CD14-positive monocyte (primary cell): ENCODE data around the gene ARFGAP2. TPM values are rescaled to one million over a fixed set of nuclear protein-coding genes. Genes with fewer than 3 reads are reported as not detected.
A peak's percentile ranks its signal among the peaks of the same experiment; 100 is the strongest.

Experiments used
- DNase-seq, 3 donors: peaks; one replicate each; pipeline ENCODE4 v3.0.0-alpha.2; 2011 to 2022
- H2AFZ ChIP-seq: 2 replicates; pipeline ENCODE4 v1.6.0; 2012; ENCODE audit warnings: mild to moderate bottlenecking, low read depth, low read length, inconsistent platforms; ENCODE audit not compliant: insufficient read depth, poor library complexity, severe bottlenecking
- H3K27ac ChIP-seq, 2 donors: 1 replicate in 1 of 2; 2 replicates in 1 of 2; pipeline ENCODE4 v1.5.1; 2012 to 2013; ENCODE audit warnings: low read length in 2 of 2, control low read depth in 1 of 2, inconsistent platforms in 1 of 2, low read depth in 1 of 2, mild to moderate bottlenecking in 1 of 2
- H3K27me3 ChIP-seq, 2 donors: one replicate each; pipeline versions ENCODE4 v1.6.0 to v1.6.1; 2011 to 2013; ENCODE audit warnings: low read length in 2 of 2; ENCODE audit not compliant: control insufficient read depth in 2 of 2, insufficient read depth in 2 of 2
- H3K36me3 ChIP-seq, 2 donors: replicated peaks in 1 of 2; 1 replicate in 1 of 2; 2 replicates in 1 of 2; pipeline versions ENCODE4 v1.5.1 to v1.6.1; 2012 to 2013; ENCODE audit warnings: low read length in 2 of 2, control low read depth in 1 of 2, inconsistent platforms in 1 of 2, mild to moderate bottlenecking in 1 of 2; ENCODE audit not compliant: insufficient read depth in 2 of 2, control insufficient read depth in 1 of 2
- H3K4me1 ChIP-seq, 2 donors: 1 replicate in 1 of 2; 2 replicates in 1 of 2; pipeline versions ENCODE4 v1.5.1 to v1.6.1; 2012 to 2013; ENCODE audit warnings: low read length in 2 of 2, control low read depth in 1 of 2, inconsistent platforms in 1 of 2, mild to moderate bottlenecking in 1 of 2, moderate library complexity in 1 of 2; ENCODE audit not compliant: insufficient read depth in 2 of 2, control insufficient read depth in 1 of 2
- H3K4me2 ChIP-seq: replicated peaks from 2 replicates; pipeline ENCODE3; 2012; ENCODE audit warnings: low read length, moderate library complexity, mild to moderate bottlenecking; ENCODE audit not compliant: poor library complexity, severe bottlenecking; ENCODE audit errors: extremely low read depth
- H3K4me3 ChIP-seq, 3 experiments: fragments of 200-600 bp in 1 of 3; sonication (generic) in 1 of 3; replicated peaks in 1 of 3; 1 replicate in 2 of 3; 2 replicates in 1 of 3; pipeline ENCODE4 v1.5.1; 2011 to 2013; ENCODE audit warnings: low read length in 3 of 3, mild to moderate bottlenecking in 3 of 3, control low read depth in 2 of 3, low read depth in 2 of 3, inconsistent platforms in 1 of 3, moderate library complexity in 1 of 3
- H3K79me2 ChIP-seq: 2 replicates; pipeline ENCODE4 v1.6.0; 2012; ENCODE audit warnings: mild to moderate bottlenecking, control low read depth, inconsistent platforms, low read length, moderate library complexity; ENCODE audit not compliant: insufficient read depth
- H3K9ac ChIP-seq: 2 replicates; pipeline ENCODE4 v1.6.0; 2017; ENCODE audit warnings: low read length, mild to moderate bottlenecking; ENCODE audit not compliant: insufficient read depth, poor library complexity, severe bottlenecking
- H3K9me3 ChIP-seq, 2 donors: replicated peaks in 1 of 2; 1 replicate in 1 of 2; 2 replicates in 1 of 2; pipeline versions ENCODE4 v1.5.1 to v1.6.1; 2012 to 2013; ENCODE audit warnings: low read length in 2 of 2, control low read depth in 1 of 2; ENCODE audit not compliant: control insufficient read depth in 1 of 2, insufficient read depth in 1 of 2
- H4K20me1 ChIP-seq: 2 replicates; pipeline ENCODE4 v1.6.0; 2012; ENCODE audit warnings: mild to moderate bottlenecking, low read length, control low read depth, moderate library complexity; ENCODE audit not compliant: insufficient read depth
- H3K27ac Mint-ChIP-seq, 7 donors: one replicate each; pipeline ENCODE4 v1.8.0; 2020; ENCODE audit warnings: mild to moderate bottlenecking in 7 of 7, mixed read lengths in 7 of 7, moderate library complexity in 6 of 7, inconsistent platforms in 2 of 7
- H3K27me3 Mint-ChIP-seq, 3 donors: one replicate each; pipeline ENCODE4 v1.8.0; 2021 to 2022; ENCODE audit warnings: low read depth in 3 of 3, mild to moderate bottlenecking in 3 of 3, mixed read lengths in 3 of 3, moderate library complexity in 3 of 3, inconsistent platforms in 1 of 3
- H3K36me3 Mint-ChIP-seq, 2 donors: one replicate each; pipeline ENCODE4 v1.8.0; 2020; ENCODE audit warnings: mixed read lengths in 2 of 2, inconsistent platforms in 1 of 2, mild to moderate bottlenecking in 1 of 2
- H3K4me1 Mint-ChIP-seq: one replicate; pipeline ENCODE4 v1.8.0; 2020; ENCODE audit warnings: mild to moderate bottlenecking, mixed read lengths
- H3K4me3 Mint-ChIP-seq, 2 donors: one replicate each; pipeline ENCODE4 v1.8.0; 2020; ENCODE audit warnings: mild to moderate bottlenecking in 2 of 2, mixed read lengths in 2 of 2, moderate library complexity in 1 of 2
- H3K9me3 Mint-ChIP-seq, 7 donors: one replicate each; pipeline ENCODE4 v1.8.0; 2020 to 2022; ENCODE audit warnings: mixed read lengths in 7 of 7, mild to moderate bottlenecking in 6 of 7, moderate library complexity in 6 of 7, inconsistent platforms in 2 of 7
- WGBS: methylation state at CpG from one replicate; pipeline ENCODE4 v1.1.5; 2013; ENCODE audit warnings: missing lambda C conversion rate; ENCODE audit not compliant: insufficient coverage; 5-methylcytosine and 5-hydroxymethylcytosine counted together
- intact Hi-C, 2 donors: fragments of 100-400 bp; cut with micrococcal nuclease; formaldehyde crosslinking; loops; one replicate each; pipeline versions ENCODE4 v1.15.0 to v1.15.1; 2023
- polyA plus RNA-seq, 3 donors: library from polyadenylated mRNA; depleted of rRNA in 1 of 3; unstranded in 2 of 3; stranded (reverse) in 1 of 3; fragments of 300-500 nt in 2 of 3; fragments of >200 nt in 1 of 3; fragmentation: Illumina TruSeq in 2 of 3; gene quantifications; 1 replicate in 2 of 3; 2 replicates in 1 of 3; pipeline ENCODE4 v1.2.3, GENCODE V29; 2012 to 2021
- TF ChIP-seq, protein P1 (sequence below): fragments of 200-600 bp; IDR thresholded peaks from one replicate; pipeline ENCODE4 v1.8.0; 2022; ENCODE audit warnings: antibody characterized with exemption, mild to moderate bottlenecking

The ARFGAP2 gene
- polyA plus RNA-seq, 3 donors = 59.7 to 129 (median 61.0) TPM

DNA sequence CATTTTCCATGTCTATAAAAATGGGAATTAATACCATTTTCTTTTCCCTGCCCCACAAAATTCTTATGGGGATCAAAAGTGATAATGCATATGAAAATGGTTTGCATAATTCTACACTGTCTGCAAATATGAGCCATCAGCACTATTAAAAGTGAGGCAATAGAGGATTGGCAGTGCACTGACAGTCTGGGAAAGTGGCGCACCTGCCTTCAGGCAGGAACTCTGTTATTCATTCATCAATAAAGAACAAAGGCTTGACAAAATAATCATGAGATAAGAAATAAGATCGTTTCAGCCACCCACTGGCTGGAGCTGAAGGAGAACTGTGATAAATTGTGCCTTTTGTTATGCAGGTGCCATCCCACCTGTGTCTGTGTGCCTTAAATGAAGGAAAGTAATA, 49.5 kb downstream of the ARFGAP2 start:
- H3K27ac Mint-ChIP-seq = peak overlapping the region in 1 of 7 donors; percentile 37
- no peak overlapping the region for H3K27ac ChIP-seq
- H3K4me1 Mint-ChIP-seq = no peaks in the 10 kb centered on the region
- H3K4me3 ChIP-seq = no peak overlapping the region
- no peaks in the 10 kb centered on the region for H3K79me2 ChIP-seq
- H3K4me2 ChIP-seq = no peak overlapping the region
- no peaks in the 10 kb centered on the region for H3K9me3 Mint-ChIP-seq
- no peak for DNase-seq
- intact Hi-C loops = no loop called here
- no peaks in the 10 kb centered on the region for H3K36me3 ChIP-seq
- H3K27me3 Mint-ChIP-seq = no peaks in the 10 kb centered on the region
- no peak overlapping the region for H3K9ac ChIP-seq
- no peaks in the 10 kb centered on the region for H3K27me3 ChIP-seq
- H2AFZ ChIP-seq = no peak overlapping the region
- no peak overlapping the region for H3K4me3 Mint-ChIP-seq
- H4K20me1 ChIP-seq = no peaks in the 10 kb centered on the region
- H3K36me3 Mint-ChIP-seq = no peaks in the 10 kb centered on the region
- WGBS = no CpG with 5 or more reads among the region's 2 CpGs
- no peaks in the 10 kb centered on the region for H3K9me3 ChIP-seq
- TF ChIP-seq, protein P1, sequence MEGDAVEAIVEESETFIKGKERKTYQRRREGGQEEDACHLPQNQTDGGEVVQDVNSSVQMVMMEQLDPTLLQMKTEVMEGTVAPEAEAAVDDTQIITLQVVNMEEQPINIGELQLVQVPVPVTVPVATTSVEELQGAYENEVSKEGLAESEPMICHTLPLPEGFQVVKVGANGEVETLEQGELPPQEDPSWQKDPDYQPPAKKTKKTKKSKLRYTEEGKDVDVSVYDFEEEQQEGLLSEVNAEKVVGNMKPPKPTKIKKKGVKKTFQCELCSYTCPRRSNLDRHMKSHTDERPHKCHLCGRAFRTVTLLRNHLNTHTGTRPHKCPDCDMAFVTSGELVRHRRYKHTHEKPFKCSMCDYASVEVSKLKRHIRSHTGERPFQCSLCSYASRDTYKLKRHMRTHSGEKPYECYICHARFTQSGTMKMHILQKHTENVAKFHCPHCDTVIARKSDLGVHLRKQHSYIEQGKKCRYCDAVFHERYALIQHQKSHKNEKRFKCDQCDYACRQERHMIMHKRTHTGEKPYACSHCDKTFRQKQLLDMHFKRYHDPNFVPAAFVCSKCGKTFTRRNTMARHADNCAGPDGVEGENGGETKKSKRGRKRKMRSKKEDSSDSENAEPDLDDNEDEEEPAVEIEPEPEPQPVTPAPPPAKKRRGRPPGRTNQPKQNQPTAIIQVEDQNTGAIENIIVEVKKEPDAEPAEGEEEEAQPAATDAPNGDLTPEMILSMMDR = no peak
- H3K4me1 ChIP-seq = no peaks in the 10 kb centered on the region

DNA sequence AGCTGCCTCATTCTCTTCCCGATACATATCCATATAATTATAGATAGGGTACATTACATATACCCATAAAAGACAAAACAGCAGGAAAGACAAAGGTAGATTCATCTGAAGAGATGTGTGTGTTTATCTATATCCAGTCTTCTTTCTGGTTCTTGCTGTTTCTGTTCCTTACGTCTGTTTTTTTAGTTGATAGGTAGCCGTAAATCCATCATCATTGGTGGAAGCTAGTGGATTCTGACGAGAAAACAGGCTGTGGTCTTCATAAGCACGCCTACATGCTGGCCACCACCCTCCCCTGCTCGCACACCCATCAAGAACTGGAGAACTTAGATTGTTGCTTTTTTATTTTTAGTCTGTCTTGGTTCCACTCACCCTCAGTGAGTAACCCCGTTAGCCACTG, 51.6 kb downstream of the ARFGAP2 start:
- Mint-ChIP-seq H3K27me3 (no peaks in the 10 kb centered on the region), H3K36me3 (no peaks in the 10 kb centered on the region), H3K9me3 (no peaks in the 10 kb centered on the region), H3K4me3 (no peak overlapping the region), H3K27ac (no peak overlapping the region), H3K4me1 (no peaks in the 10 kb centered on the region)
- Histone ChIP-seq H3K4me1 (no peaks in the 10 kb centered on the region), H3K9me3 (no peaks in the 10 kb centered on the region), H4K20me1 (no peaks in the 10 kb centered on the region), H3K4me2 (no peak overlapping the region), H3K27ac (no peak overlapping the region), H3K79me2 (no peaks in the 10 kb centered on the region), H2AFZ (no peak overlapping the region), H3K9ac (no peak overlapping the region), H3K36me3 (no peaks in the 10 kb centered on the region), H3K27me3 (no peaks in the 10 kb centered on the region), H3K4me3 (no peak overlapping the region)
- no peak for DNase-seq
- WGBS = no CpG with 5 or more reads among the region's 7 CpGs
- TF ChIP-seq, protein P1 = no peak
- intact Hi-C loops = no loop called here
